ENCODE measurements around the gene MPO.

DNA sequence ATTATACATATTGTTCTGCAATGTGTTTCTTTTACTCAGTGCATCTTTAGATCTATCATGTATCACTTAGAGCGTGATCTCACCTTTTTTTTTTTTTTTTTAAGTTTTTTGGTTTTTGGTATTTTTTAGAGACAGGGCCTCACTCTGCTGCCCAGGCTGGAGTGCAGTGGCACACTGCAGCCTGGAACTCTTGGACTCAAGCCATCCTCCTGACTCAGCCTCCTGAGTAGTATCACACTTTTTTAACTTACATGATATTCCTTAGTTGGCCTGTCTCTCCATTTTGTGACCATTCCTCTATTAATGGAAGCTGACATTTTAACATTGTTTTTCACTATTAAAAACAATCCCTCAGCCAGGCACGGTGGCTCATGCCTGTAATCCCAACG, 4.7 kb upstream of the MPO start:
- TF ChIP-seq POLR2AphosphoS5 (IDR thresholded peaks at IDR 0.05) (no peak), POLR2A (IDR thresholded peaks at IDR 0.05) (no peak)
- TF ChIP-seq, protein P1, sequence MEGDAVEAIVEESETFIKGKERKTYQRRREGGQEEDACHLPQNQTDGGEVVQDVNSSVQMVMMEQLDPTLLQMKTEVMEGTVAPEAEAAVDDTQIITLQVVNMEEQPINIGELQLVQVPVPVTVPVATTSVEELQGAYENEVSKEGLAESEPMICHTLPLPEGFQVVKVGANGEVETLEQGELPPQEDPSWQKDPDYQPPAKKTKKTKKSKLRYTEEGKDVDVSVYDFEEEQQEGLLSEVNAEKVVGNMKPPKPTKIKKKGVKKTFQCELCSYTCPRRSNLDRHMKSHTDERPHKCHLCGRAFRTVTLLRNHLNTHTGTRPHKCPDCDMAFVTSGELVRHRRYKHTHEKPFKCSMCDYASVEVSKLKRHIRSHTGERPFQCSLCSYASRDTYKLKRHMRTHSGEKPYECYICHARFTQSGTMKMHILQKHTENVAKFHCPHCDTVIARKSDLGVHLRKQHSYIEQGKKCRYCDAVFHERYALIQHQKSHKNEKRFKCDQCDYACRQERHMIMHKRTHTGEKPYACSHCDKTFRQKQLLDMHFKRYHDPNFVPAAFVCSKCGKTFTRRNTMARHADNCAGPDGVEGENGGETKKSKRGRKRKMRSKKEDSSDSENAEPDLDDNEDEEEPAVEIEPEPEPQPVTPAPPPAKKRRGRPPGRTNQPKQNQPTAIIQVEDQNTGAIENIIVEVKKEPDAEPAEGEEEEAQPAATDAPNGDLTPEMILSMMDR (IDR thresholded peaks at IDR 0.05), result no peak
